Lung (tissue), 12 donors: ENCODE measurements around the gene STRIP2. TPM values are rescaled to one million over a fixed set of nuclear protein-coding genes. Genes with fewer than 3 reads are reported as not detected.

Experiments
- ATAC-seq: fragments of 200-7000 bp; cut with Tn5 transposase; one replicate; pipeline ENCODE4 v1.9.1; 2020; ENCODE audit warnings: moderate number of reproducible peaks; ENCODE audit not compliant: insufficient read depth, low FRiP score
- DNase-seq, 3 donors: peaks; one replicate each; pipeline ENCODE4 v3.0.0-alpha.2; 2013 to 2017
- H3K27ac ChIP-seq, 2 donors: one replicate each; pipeline ENCODE4 v1.5.1; 2013; ENCODE audit warnings: mild to moderate bottlenecking in 2 of 2, moderate library complexity in 2 of 2, control low read depth in 1 of 2, inconsistent platforms in 1 of 2, low read depth in 1 of 2, low read length in 1 of 2
- H3K27me3 ChIP-seq, 3 donors: one replicate each; pipeline ENCODE4 v1.5.1; 2013; ENCODE audit warnings: low read length in 2 of 3; ENCODE audit not compliant: control insufficient read depth in 3 of 3, insufficient read depth in 3 of 3
- H3K36me3 ChIP-seq, 4 donors: one replicate each; pipeline ENCODE4 v1.5.1; 2013; ENCODE audit warnings: low read length in 4 of 4, mild to moderate bottlenecking in 1 of 4, moderate library complexity in 1 of 4; ENCODE audit not compliant: control insufficient read depth in 4 of 4, insufficient read depth in 4 of 4
- H3K4me1 ChIP-seq, 5 donors: one replicate each; pipeline ENCODE4 v1.5.1; 2013; ENCODE audit warnings: low read length in 5 of 5, mild to moderate bottlenecking in 2 of 5, moderate library complexity in 1 of 5; ENCODE audit not compliant: control insufficient read depth in 5 of 5, insufficient read depth in 5 of 5
- H3K4me3 ChIP-seq: one replicate; pipeline ENCODE4 v1.5.1; 2013; ENCODE audit warnings: mild to moderate bottlenecking, control low read depth, moderate library complexity
- H3K9ac ChIP-seq, 2 donors: one replicate each; pipeline ENCODE4 v1.5.1; 2013; ENCODE audit warnings: low read length in 2 of 2, control low read depth in 1 of 2; ENCODE audit not compliant: insufficient read depth in 1 of 2
- H3K9me3 ChIP-seq, 4 donors: one replicate each; pipeline ENCODE4 v1.5.1; 2013; ENCODE audit warnings: low read length in 3 of 4, mild to moderate bottlenecking in 1 of 4, moderate library complexity in 1 of 4; ENCODE audit not compliant: control insufficient read depth in 4 of 4, insufficient read depth in 3 of 4
- WGBS, 2 donors: extraction: QIAGEN DNeasy Blood & Tissue Kit; methylation state at CpG; one replicate each; pipeline ENCODE4 v1.1.7; 2013; 5-methylcytosine and 5-hydroxymethylcytosine counted together
- polyA plus RNA-seq, 2 donors: library from polyadenylated mRNA; stranded (reverse); fragments of 200-250 nt; gene quantifications; one replicate each; pipeline ENCODE4 v1.2.1, GENCODE V29; 2013
- total RNA-seq, 2 donors: library from RNA; depleted of rRNA in 1 of 2; stranded (reverse); fragments of >200 nt in 1 of 2; gene quantifications; one replicate each; pipeline ENCODE4 v1.2.1, GENCODE V29; 2014 to 2021
- TF ChIP-seq, protein P1 (sequence below): IDR thresholded peaks from 2 replicates; pipeline ENCODE4 v1.5.1; 2012; ENCODE audit warnings: mild to moderate bottlenecking; ENCODE audit errors: control extremely low read depth, extremely low read depth
- donor health status: control.
- donor health status: control.
- donor health status: Bipolar disorder and iron deficiency.
- donor health status: healthy.
- donor health status: DM: yes; HTN: yes; CAD: no.

Gene STRIP2
- total and polyA plus RNA-seq, 4 donors: 1.1 to 2.1 (median 1.7) TPM

DNA sequence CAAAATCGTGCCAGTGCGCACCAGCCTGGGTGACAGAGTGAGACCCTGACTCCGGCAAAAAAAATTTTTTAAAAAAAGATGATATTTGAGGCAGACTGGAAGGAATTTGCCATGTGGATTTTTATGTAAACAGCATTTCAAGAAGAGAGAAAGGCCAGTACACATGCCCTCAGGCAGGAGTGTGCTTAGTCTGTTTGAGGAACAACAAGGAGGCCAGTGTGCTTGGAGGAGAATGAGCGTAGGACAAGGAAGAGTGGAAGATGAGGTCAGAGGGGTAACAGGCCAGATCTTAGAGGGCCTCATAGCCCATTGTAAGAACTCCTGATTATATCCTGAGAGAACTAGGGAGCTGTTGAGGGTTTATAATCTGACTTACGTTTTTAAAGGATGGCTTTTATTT, 17.2 kb upstream of the STRIP2 start:
- no peaks in the 10 kb centered on the region for H3K9me3 ChIP-seq
- ATAC-seq (no peak), DNase-seq (no peak)
- no peaks in the 10 kb centered on the region for H3K4me1 ChIP-seq
- no peak overlapping the region for H3K4me3 ChIP-seq
- H3K36me3 ChIP-seq: peaks cover 0 to 7% (median 3%) of the 10 kb centered on the region in 4 donors
- no peaks in the 10 kb centered on the region for H3K27me3 ChIP-seq
- H3K27ac ChIP-seq: no peak overlapping the region
- WGBS, 2 donors: 91 to 98% methylated on average over 5 of the region's 5 CpGs
- TF ChIP-seq, protein P1, sequence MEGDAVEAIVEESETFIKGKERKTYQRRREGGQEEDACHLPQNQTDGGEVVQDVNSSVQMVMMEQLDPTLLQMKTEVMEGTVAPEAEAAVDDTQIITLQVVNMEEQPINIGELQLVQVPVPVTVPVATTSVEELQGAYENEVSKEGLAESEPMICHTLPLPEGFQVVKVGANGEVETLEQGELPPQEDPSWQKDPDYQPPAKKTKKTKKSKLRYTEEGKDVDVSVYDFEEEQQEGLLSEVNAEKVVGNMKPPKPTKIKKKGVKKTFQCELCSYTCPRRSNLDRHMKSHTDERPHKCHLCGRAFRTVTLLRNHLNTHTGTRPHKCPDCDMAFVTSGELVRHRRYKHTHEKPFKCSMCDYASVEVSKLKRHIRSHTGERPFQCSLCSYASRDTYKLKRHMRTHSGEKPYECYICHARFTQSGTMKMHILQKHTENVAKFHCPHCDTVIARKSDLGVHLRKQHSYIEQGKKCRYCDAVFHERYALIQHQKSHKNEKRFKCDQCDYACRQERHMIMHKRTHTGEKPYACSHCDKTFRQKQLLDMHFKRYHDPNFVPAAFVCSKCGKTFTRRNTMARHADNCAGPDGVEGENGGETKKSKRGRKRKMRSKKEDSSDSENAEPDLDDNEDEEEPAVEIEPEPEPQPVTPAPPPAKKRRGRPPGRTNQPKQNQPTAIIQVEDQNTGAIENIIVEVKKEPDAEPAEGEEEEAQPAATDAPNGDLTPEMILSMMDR: no peak
- no peak overlapping the region for H3K9ac ChIP-seq

DNA sequence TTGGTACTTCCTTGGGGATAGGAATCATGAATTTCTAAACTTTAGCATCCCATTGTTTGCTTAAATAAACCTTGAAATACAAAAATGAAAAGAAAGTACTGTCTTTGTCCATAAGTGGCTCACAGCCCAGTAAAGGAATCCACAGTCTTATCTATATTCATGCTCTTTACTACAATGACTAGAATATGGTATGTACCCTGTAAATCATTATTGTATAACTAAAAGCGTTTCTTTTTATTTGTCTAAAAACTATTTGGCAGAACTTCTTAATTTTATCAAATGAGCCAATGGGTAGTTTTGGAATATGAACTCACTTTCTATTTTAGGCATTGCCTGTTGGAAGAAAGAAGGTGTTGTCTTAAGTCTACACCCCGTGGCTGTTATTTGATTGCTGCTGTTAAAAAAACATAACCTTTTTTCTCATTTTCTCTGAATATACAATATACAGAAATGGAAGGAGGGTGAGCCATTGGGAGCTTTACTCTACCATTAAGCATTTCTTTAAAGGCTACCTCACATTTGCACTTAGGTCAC, 12.4 kb upstream of the STRIP2 start:
- H3K36me3 ChIP-seq: peaks cover 0 to 8% (median 4%) of the 10 kb centered on the region in 4 donors
- no peak overlapping the region for H3K9ac ChIP-seq
- no peak overlapping the region for H3K27ac ChIP-seq
- H3K4me3 ChIP-seq: no peak overlapping the region
- no peaks in the 10 kb centered on the region for H3K27me3 ChIP-seq
- DNase-seq (no peak), ATAC-seq (no peak)
- no peaks in the 10 kb centered on the region for H3K9me3 ChIP-seq
- TF ChIP-seq, protein P1: no peak
- WGBS, 2 donors: 68 to 72% methylated on average over 2 of the region's 2 CpGs
- peaks cover 0 to 3% (median 0%) of the 10 kb centered on the region in 5 donors for H3K4me1 ChIP-seq

DNA sequence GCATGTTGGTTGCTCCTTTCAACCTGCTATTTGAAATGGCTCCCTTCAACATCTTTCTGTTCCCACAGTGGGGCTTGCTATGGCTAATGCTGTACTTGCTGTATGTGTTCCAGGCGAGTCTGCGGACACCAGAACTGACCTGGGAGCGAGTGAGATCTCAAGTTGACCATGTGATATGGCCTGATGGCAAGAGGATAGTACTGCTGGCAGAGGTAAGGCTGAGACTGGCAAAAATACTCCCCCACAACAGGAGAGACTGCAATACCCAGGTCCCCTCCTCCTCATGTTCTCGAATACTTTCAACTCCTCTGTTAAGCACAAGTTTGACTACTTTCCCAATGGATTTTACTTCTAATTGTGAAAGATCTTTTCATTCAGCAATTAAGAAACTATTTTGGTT, 11.5 kb upstream of the STRIP2 start:
- WGBS, 2 donors: 95 to 99% methylated on average over 4 of the region's 4 CpGs
- H3K9ac ChIP-seq: no peak overlapping the region
- peaks cover 0 to 8% (median 4%) of the 10 kb centered on the region in 4 donors for H3K36me3 ChIP-seq
- H3K27me3 ChIP-seq: no peaks in the 10 kb centered on the region
- DNase-seq (no peak), ATAC-seq (no peak)
- peaks cover 0 to 4% (median 0%) of the 10 kb centered on the region in 5 donors for H3K4me1 ChIP-seq
- TF ChIP-seq, protein P1: no peak
- H3K9me3 ChIP-seq: no peaks in the 10 kb centered on the region
- H3K4me3 ChIP-seq: no peak overlapping the region
- no peak overlapping the region for H3K27ac ChIP-seq
